GM12801 (cell line): Measurements from ENCODE around the gene RANBP3.

ENCODE experiments used
- CTCF ChIP-seq: IDR thresholded peaks from one replicate; pipeline ENCODE4 v1.5.1; 2011; ENCODE audit warnings: control low read depth; ENCODE audit not compliant: insufficient read length; ENCODE audit errors: extremely low read depth

Gene RANBP3

GRCh38 chr19:6020972-6021805 lies 43.2 kb upstream of the RANBP3 start:
- TF ChIP-seq CTCF, result no peak

- no peak for TF ChIP-seq CTCF
These were observed 42.4 kb upstream of the RANBP3 start for GRCh38 chr19:6020166-6020882.

GRCh38 chr19:6018786-6019185 lies 40.8 kb upstream of the RANBP3 start:
- TF ChIP-seq CTCF, result no peak

- no peak for TF ChIP-seq CTCF
These were observed 39.6 kb upstream of the RANBP3 start for GRCh38 chr19:6017576-6017975.

GRCh38 chr19:6015841-6016545 lies 38.1 kb upstream of the RANBP3 start:
- no peak for TF ChIP-seq CTCF

GRCh38 chr19:6014551-6015135 lies 36.7 kb upstream of the RANBP3 start:
- no peak for TF ChIP-seq CTCF
